Nephron progenitor cell (in vitro differentiated cells): ENCODE results near the gene FARP2.
"Not testable (repeated sequence)": the region's sequence is repeated elsewhere in the genome, so short reads cannot be mapped to it uniquely, and the experiment has no call there.

ENCODE experiments used
- DNase-seq: peaks from one replicate; pipeline ENCODE4 v3.0.0; 2021
- H3K27ac Mint-ChIP-seq: 2 replicates; pipeline ENCODE4 v1.8.0; 2021; ENCODE audit warnings: mild to moderate bottlenecking, moderate library complexity, mixed read lengths
- H3K27me3 Mint-ChIP-seq: 2 replicates; pipeline ENCODE4 v1.8.0; 2021; ENCODE audit warnings: mild to moderate bottlenecking, low read depth, mixed read lengths; ENCODE audit not compliant: poor library complexity
- H3K36me3 Mint-ChIP-seq: 2 replicates; pipeline ENCODE4 v1.8.0; 2021; ENCODE audit warnings: low read depth, mixed read lengths
- H3K4me1 Mint-ChIP-seq: 2 replicates; pipeline ENCODE4 v1.8.0; 2021; ENCODE audit warnings: mixed read lengths
- H3K4me3 Mint-ChIP-seq: 2 replicates; pipeline ENCODE4 v1.8.0; 2021; ENCODE audit warnings: mild to moderate bottlenecking, moderate library complexity, mixed read lengths
- H3K9me3 Mint-ChIP-seq: 2 replicates; pipeline ENCODE4 v1.8.0; 2021; ENCODE audit warnings: mild to moderate bottlenecking, moderate library complexity, mixed read lengths
- TF ChIP-seq, protein P1 (sequence below): fragments of 200-600 bp; sonication (generic); IDR thresholded peaks from 2 replicates; pipeline ENCODE4 v1.5.0; 2021; ENCODE audit warnings: antibody characterized with exemption

FARP2 gene

DNA sequence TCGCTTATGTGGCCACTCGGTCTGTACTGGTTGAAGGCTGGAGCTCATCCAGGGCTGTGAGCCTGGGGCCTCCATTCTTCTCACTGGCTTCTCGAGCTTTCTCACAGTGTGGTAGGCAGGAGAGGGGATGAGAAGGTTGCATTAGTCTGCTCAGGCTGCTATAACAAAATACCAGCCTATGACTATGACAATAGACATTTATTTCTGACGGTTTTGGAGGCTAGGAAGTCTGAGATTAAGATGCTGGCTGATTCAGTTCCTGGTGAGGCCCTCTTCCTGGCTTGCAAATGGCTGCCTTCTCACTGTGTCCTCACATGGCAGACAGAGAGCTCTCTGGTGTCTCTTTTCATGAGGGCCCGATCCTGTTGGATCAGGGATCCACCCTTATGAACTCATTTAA, 158.5 kb downstream of the FARP2 start:
- H3K27ac Mint-ChIP-seq = no peak overlapping the region
- no peak for DNase-seq
- H3K27me3 Mint-ChIP-seq = peaks cover 18% of the 10 kb centered on the region
- TF ChIP-seq, protein P1, sequence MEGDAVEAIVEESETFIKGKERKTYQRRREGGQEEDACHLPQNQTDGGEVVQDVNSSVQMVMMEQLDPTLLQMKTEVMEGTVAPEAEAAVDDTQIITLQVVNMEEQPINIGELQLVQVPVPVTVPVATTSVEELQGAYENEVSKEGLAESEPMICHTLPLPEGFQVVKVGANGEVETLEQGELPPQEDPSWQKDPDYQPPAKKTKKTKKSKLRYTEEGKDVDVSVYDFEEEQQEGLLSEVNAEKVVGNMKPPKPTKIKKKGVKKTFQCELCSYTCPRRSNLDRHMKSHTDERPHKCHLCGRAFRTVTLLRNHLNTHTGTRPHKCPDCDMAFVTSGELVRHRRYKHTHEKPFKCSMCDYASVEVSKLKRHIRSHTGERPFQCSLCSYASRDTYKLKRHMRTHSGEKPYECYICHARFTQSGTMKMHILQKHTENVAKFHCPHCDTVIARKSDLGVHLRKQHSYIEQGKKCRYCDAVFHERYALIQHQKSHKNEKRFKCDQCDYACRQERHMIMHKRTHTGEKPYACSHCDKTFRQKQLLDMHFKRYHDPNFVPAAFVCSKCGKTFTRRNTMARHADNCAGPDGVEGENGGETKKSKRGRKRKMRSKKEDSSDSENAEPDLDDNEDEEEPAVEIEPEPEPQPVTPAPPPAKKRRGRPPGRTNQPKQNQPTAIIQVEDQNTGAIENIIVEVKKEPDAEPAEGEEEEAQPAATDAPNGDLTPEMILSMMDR = no peak
- peaks cover 5% of the 10 kb centered on the region for H3K36me3 Mint-ChIP-seq
- H3K4me3 Mint-ChIP-seq = no peak overlapping the region
- H3K4me1 Mint-ChIP-seq = peaks cover 3% of the 10 kb centered on the region
- H3K9me3 Mint-ChIP-seq = no peaks in the 10 kb centered on the region

DNA sequence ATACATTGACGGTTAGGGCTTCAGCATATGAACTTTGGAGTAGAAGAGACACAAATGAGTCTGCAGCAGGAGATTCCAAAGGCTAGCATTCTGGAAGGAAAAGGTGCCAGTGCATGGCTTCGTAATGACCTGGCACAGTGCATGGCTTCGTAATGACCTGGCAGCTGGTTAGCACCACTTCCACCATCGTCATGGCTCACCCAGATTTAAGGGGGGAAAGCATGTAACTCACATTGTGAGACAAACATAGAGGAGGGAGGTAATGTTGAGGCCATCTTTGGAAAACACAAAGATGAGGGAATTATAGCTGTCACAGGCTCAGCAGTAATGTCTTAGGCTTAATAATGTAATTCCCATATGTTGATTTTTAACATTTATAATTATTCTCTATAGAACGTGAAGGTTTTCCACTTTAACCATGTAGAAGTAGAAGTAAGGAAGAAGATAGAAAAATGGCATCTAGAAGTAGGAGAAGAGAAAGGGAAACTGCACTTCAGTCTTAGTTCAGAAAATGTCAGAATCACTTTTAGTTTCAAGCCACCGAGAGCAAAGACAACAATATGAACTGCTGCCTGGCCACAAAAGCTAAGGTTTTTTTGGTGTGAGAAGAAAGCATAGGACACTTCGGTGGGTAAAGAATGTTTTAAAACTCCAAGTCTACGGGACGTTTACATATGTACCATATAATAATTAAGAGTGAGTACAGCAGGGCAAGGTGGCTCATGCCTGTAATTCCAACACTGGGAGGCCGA, 159.1 kb downstream of the FARP2 start:
- no peaks in the 10 kb centered on the region for H3K9me3 Mint-ChIP-seq
- H3K4me1 Mint-ChIP-seq = no peaks in the 10 kb centered on the region
- TF ChIP-seq, protein P1 = no peak
- H3K36me3 Mint-ChIP-seq = peaks cover 5% of the 10 kb centered on the region
- DNase-seq = no peak
- no peak overlapping the region for H3K4me3 Mint-ChIP-seq
- H3K27ac Mint-ChIP-seq = no peak overlapping the region
- H3K27me3 Mint-ChIP-seq = peaks cover 16% of the 10 kb centered on the region

GRCh38 chr2:241516520-241516965, 160.5 kb downstream of the FARP2 start:
- no peak overlapping the region for H3K4me3 Mint-ChIP-seq
- H3K36me3 Mint-ChIP-seq = peaks cover 5% of the 10 kb centered on the region
- no peaks in the 10 kb centered on the region for H3K9me3 Mint-ChIP-seq
- H3K27me3 Mint-ChIP-seq = peaks cover 16% of the 10 kb centered on the region
- no peak for DNase-seq
- H3K27ac Mint-ChIP-seq = no peak overlapping the region
- H3K4me1 Mint-ChIP-seq = no peaks in the 10 kb centered on the region
- TF ChIP-seq, protein P1 = no peak

DNA sequence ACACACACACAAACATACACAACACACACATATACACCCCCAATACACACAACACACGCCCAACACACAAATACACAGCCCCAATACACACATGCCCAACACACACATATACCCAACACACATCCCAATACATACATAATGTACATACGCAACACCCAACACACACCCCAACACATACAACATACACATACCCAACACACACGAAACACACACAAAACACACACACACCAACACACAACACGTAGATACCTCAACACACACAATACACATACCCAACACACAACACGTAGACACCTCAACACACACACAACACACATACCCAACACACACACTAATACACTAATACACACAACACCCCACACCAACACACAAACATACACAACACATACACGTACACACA, 161.2 kb downstream of the FARP2 start:
- Mint-ChIP-seq H3K27ac (no peak overlapping the region), H3K36me3 (peaks cover under 1% of the 10 kb centered on the region), H3K27me3 (peaks cover 13% of the 10 kb centered on the region), H3K9me3 (no peaks in the 10 kb centered on the region), H3K4me1 (no peaks in the 10 kb centered on the region), H3K4me3 (no peak overlapping the region)
- no peak for DNase-seq
- TF ChIP-seq, protein P1 = no peak

- no peaks in the 10 kb centered on the region for H3K36me3 Mint-ChIP-seq
- peaks cover 8% of the 10 kb centered on the region for H3K27me3 Mint-ChIP-seq
- TF ChIP-seq, protein P1 = no peak
- DNase-seq = no peak
- no peak overlapping the region for H3K4me3 Mint-ChIP-seq
- H3K4me1 Mint-ChIP-seq = no peaks in the 10 kb centered on the region
- no peak overlapping the region for H3K27ac Mint-ChIP-seq
- peaks cover 10% of the 10 kb centered on the region for H3K9me3 Mint-ChIP-seq
Measured at GRCh38 chr2:241519669-241520068, 163.6 kb downstream of the FARP2 start.

- peaks cover 13% of the 10 kb centered on the region for H3K27me3 Mint-ChIP-seq
- TF ChIP-seq, protein P1 = no peak
- no peak overlapping the region for H3K27ac Mint-ChIP-seq
- DNase-seq = no peak
- H3K4me3 Mint-ChIP-seq = no peak overlapping the region
- no peaks in the 10 kb centered on the region for H3K36me3 Mint-ChIP-seq
- H3K4me1 Mint-ChIP-seq = no peaks in the 10 kb centered on the region
- peaks cover 38% of the 10 kb centered on the region for H3K9me3 Mint-ChIP-seq
Measured at GRCh38 chr2:241522477-241522876, 166.4 kb downstream of the FARP2 start.

- not testable (repeated sequence) for H3K4me1 Mint-ChIP-seq, H3K27ac Mint-ChIP-seq, DNase-seq, H3K4me3 Mint-ChIP-seq, H3K36me3 Mint-ChIP-seq
- H3K27me3 Mint-ChIP-seq = peaks cover 30% of the 10 kb centered on the region
- peaks cover 40% of the 10 kb centered on the region for H3K9me3 Mint-ChIP-seq
Measured at GRCh38 chr2:241525818-241526780, 170.0 kb downstream of the FARP2 start.
